Natural killer cell (primary cell): Measurements from ENCODE around the gene ARFRP1. TPM values are rescaled to one million over a fixed set of nuclear protein-coding genes. Genes with fewer than 3 reads are reported as not detected.
A peak's percentile ranks its signal among the peaks of the same experiment; 100 is the strongest.
"Not testable (repeated sequence)": the region's sequence is repeated elsewhere in the genome, so short reads cannot be mapped to it uniquely, and the experiment has no call there.

ENCODE experiments used
- ATAC-seq, 3 donors: fragments of 150-1000 bp in 2 of 3; fragments of 200-7000 bp in 1 of 3; cut with Tn5 transposase; 1 replicate in 1 of 3; 2 replicates in 2 of 3; pipeline ENCODE4 v1.10.0; 2021; ENCODE audit warnings: mild to moderate bottlenecking in 2 of 3, moderate library complexity in 2 of 3
- DNase-seq, 2 donors: peaks; one replicate each; pipeline versions ENCODE4 v3.0.0 to v3.0.0-alpha.2; 2013 to 2021; ENCODE audit warnings: mixed read lengths in 1 of 2
- H3K27ac ChIP-seq: one replicate; pipeline ENCODE4 v1.5.1; 2013; ENCODE audit warnings: mild to moderate bottlenecking, low read length
- H3K27me3 ChIP-seq: one replicate; pipeline ENCODE4 v1.6.1; 2013; ENCODE audit warnings: low read length; ENCODE audit not compliant: control insufficient read depth, insufficient read depth
- H3K36me3 ChIP-seq: one replicate; pipeline ENCODE4 v1.6.1; 2013; ENCODE audit warnings: low read length; ENCODE audit not compliant: control insufficient read depth, insufficient read depth
- H3K4me1 ChIP-seq: one replicate; pipeline ENCODE4 v1.6.1; 2013; ENCODE audit warnings: low read length; ENCODE audit not compliant: control insufficient read depth, insufficient read depth
- H3K4me3 ChIP-seq: one replicate; pipeline ENCODE4 v1.5.1; 2013; ENCODE audit warnings: low read length
- H3K9me3 ChIP-seq: one replicate; pipeline ENCODE4 v1.6.1; 2013; ENCODE audit warnings: low read length; ENCODE audit not compliant: control insufficient read depth, insufficient read depth
- H3K27ac Mint-ChIP-seq, 2 donors: one replicate each; pipeline ENCODE4 v1.8.0; 2022; ENCODE audit warnings: mild to moderate bottlenecking in 2 of 2, mixed read lengths in 2 of 2, moderate library complexity in 1 of 2
- H3K27me3 Mint-ChIP-seq, 2 donors: one replicate each; pipeline ENCODE4 v1.8.0; 2022; ENCODE audit warnings: low read depth in 2 of 2, mixed read lengths in 2 of 2
- H3K36me3 Mint-ChIP-seq: one replicate; pipeline ENCODE4 v1.8.0; 2022; ENCODE audit warnings: mixed read lengths
- H3K4me1 Mint-ChIP-seq, 2 donors: one replicate each; pipeline ENCODE4 v1.8.0; 2022; ENCODE audit warnings: mixed read lengths in 2 of 2
- H3K4me3 Mint-ChIP-seq: one replicate; pipeline ENCODE4 v1.8.0; 2022; ENCODE audit warnings: mild to moderate bottlenecking, moderate library complexity, mixed read lengths
- H3K9me3 Mint-ChIP-seq, 2 donors: one replicate each; pipeline ENCODE4 v1.8.0; 2022; ENCODE audit warnings: mixed read lengths in 2 of 2
- WGBS: methylation state at CpG from one replicate; pipeline ENCODE4 v1.1.7; 2013; ENCODE audit warnings: missing lambda C conversion rate; ENCODE audit not compliant: insufficient coverage; 5-methylcytosine and 5-hydroxymethylcytosine counted together
- intact Hi-C: fragments of 100-400 bp; cut with micrococcal nuclease; formaldehyde crosslinking; loops from one replicate; pipeline ENCODE4 v1.14.2; 2022
- total RNA-seq, 4 donors: library from RNA; stranded (reverse); fragments of 120-200 nt in 1 of 4; gene quantifications; one replicate each; pipeline versions ENCODE4 v1.2.3 to v1.2.4, GENCODE V29; 2013 to 2022
- TF ChIP-seq, protein P1 (sequence below): fragments of 200-600 bp; IDR thresholded peaks from one replicate; pipeline ENCODE4 v1.8.0; 2022; ENCODE audit warnings: antibody characterized with exemption

Gene ARFRP1
- total RNA-seq, 3 donors from 2014 or later (not counting 1 experiment from before 2014, with no cell fraction given): 43.9 to 55.8 (median 50.6) TPM

- H3K4me3 Mint-ChIP-seq: no peak overlapping the region
- TF ChIP-seq, protein P1, sequence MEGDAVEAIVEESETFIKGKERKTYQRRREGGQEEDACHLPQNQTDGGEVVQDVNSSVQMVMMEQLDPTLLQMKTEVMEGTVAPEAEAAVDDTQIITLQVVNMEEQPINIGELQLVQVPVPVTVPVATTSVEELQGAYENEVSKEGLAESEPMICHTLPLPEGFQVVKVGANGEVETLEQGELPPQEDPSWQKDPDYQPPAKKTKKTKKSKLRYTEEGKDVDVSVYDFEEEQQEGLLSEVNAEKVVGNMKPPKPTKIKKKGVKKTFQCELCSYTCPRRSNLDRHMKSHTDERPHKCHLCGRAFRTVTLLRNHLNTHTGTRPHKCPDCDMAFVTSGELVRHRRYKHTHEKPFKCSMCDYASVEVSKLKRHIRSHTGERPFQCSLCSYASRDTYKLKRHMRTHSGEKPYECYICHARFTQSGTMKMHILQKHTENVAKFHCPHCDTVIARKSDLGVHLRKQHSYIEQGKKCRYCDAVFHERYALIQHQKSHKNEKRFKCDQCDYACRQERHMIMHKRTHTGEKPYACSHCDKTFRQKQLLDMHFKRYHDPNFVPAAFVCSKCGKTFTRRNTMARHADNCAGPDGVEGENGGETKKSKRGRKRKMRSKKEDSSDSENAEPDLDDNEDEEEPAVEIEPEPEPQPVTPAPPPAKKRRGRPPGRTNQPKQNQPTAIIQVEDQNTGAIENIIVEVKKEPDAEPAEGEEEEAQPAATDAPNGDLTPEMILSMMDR: no peak
- H3K27me3 Mint-ChIP-seq: no peaks in the 10 kb centered on the region
- H3K4me1 ChIP-seq: peaks cover 20% of the 10 kb centered on the region
- no peak overlapping the region for H3K27ac ChIP-seq
- H3K4me3 ChIP-seq: no peak overlapping the region
- peaks cover 13% of the 10 kb centered on the region for H3K36me3 ChIP-seq
- H3K9me3 Mint-ChIP-seq: no peaks in the 10 kb centered on the region
- H3K4me1 Mint-ChIP-seq: peaks cover 22 to 24% of the 10 kb centered on the region in 2 donors
- H3K27me3 ChIP-seq: no peaks in the 10 kb centered on the region
- DNase-seq (no peak), ATAC-seq (no peak)
- no peaks in the 10 kb centered on the region for H3K9me3 ChIP-seq
- no peaks in the 10 kb centered on the region for H3K36me3 Mint-ChIP-seq
- intact Hi-C loops: no loop called here
- H3K27ac Mint-ChIP-seq: no peak overlapping the region
- WGBS: 94% methylated on average over 33 of the region's 33 CpGs
Measured at GRCh38 chr20:63661959-63662812, 45.6 kb downstream of the ARFRP1 start.

DNA sequence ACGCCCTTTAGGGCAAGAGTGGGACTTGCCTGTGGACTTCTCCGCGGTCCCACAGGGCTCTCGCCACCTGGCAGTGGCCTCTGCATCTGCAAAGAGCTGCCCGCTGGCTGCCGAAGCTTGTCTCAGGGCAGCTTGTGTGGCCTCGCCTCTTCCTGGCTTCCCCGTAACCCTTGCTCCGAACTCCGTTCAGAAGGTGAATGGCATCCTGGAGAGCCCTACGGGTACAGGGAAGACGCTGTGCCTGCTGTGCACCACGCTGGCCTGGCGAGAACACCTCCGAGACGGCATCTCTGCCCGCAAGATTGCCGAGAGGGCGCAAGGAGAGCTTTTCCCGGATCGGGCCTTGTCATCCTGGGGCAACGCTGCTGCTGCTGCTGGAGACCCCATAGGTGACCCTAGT lies 46.7 kb downstream of the ARFRP1 start:
- TF ChIP-seq, protein P1: no peak
- no peak overlapping the region for H3K4me3 Mint-ChIP-seq
- H3K36me3 Mint-ChIP-seq: no peaks in the 10 kb centered on the region
- intact Hi-C loops: no loop called here
- no peaks in the 10 kb centered on the region for H3K27me3 Mint-ChIP-seq
- no peak overlapping the region for H3K27ac ChIP-seq
- no peaks in the 10 kb centered on the region for H3K27me3 ChIP-seq
- peaks cover 20% of the 10 kb centered on the region for H3K4me1 ChIP-seq
- DNase-seq (no peak), ATAC-seq (no peak)
- no peaks in the 10 kb centered on the region for H3K9me3 Mint-ChIP-seq
- no peak overlapping the region for H3K4me3 ChIP-seq
- peaks cover 6% of the 10 kb centered on the region for H3K36me3 ChIP-seq
- 95% methylated on average over 22 of the region's 22 CpGs for WGBS
- H3K9me3 ChIP-seq: no peaks in the 10 kb centered on the region
- H3K4me1 Mint-ChIP-seq: peaks cover 22 to 24% of the 10 kb centered on the region in 2 donors
- no peak overlapping the region for H3K27ac Mint-ChIP-seq

DNA sequence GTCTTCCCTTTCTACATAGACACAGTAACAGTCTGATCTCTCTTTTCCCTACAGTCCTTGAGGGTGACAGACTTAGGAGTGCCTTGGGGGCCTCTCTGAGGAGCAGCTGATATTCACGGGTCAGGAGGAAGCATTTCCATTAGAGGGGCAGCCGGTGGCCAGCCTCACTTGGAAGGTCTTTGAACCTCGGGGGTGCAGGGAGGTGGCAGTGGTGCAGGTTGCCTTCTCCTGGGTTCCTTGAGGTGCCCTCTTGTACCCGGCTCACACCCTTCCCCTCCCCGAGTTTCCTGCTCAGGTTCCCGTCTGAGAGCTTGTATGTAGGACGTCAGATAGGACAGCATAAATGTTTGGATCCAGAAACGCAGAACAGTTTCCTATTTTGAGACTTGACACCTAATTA lies 47.2 kb downstream of the ARFRP1 start:
- ATAC-seq (no peak), DNase-seq (no peak)
- TF ChIP-seq, protein P1: no peak
- Mint-ChIP-seq H3K27ac (no peak overlapping the region), H3K4me3 (no peak overlapping the region), H3K27me3 (no peaks in the 10 kb centered on the region), H3K4me1 (peaks cover 22 to 24% of the 10 kb centered on the region in 2 donors), H3K36me3 (no peaks in the 10 kb centered on the region), H3K9me3 (no peaks in the 10 kb centered on the region)
- H3K36me3 ChIP-seq: peaks cover 5% of the 10 kb centered on the region
- no peak overlapping the region for H3K27ac ChIP-seq
- H3K4me3 ChIP-seq: no peak overlapping the region
- H3K27me3 ChIP-seq: no peaks in the 10 kb centered on the region
- intact Hi-C loops: no loop called here
- H3K9me3 ChIP-seq: no peaks in the 10 kb centered on the region
- 93% methylated on average over 8 of the region's 8 CpGs for WGBS
- peaks cover 20% of the 10 kb centered on the region for H3K4me1 ChIP-seq

DNA sequence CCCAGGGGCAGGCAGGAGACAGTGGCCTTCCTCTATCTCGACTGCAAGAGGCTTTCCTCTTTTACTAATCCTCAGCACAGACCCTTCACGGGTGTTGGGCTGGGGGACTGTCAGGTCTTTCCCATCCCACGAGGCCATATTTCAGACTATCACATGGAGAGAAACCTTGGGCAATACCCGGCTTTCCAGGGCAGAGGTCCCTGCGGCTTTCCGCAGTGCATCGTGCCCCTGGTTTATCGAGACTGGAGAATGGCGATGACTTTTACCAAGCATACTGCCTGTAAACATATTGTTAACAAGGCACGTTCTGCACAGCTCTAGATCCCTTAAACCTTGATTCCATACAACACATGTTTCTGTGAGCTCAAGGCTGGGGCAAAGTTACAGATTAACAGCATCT lies 47.6 kb downstream of the ARFRP1 start:
- ATAC-seq, H3K27me3 Mint-ChIP-seq, H3K4me3 ChIP-seq, H3K36me3 ChIP-seq, H3K36me3 Mint-ChIP-seq, H3K9me3 ChIP-seq, H3K27ac Mint-ChIP-seq, H3K27me3 ChIP-seq, H3K27ac ChIP-seq, DNase-seq, intact Hi-C loops, H3K9me3 Mint-ChIP-seq: not testable (repeated sequence)
- H3K4me1 ChIP-seq: peaks cover 20% of the 10 kb centered on the region
- Mint-ChIP-seq H3K4me3 (peak overlapping the region; percentile 21), H3K4me1 (peaks cover 22 to 24% of the 10 kb centered on the region in 2 donors)
- 96% methylated on average over 10 of the region's 10 CpGs for WGBS
